Thyroid gland (tissue), 4 donors: ENCODE data around the gene TBC1D5.

Experiments used
- POLR2A ChIP-seq, 2 donors: fragments of 450-650 bp; IDR thresholded peaks; one replicate each; pipeline ENCODE4 v1.6.1; 2017; ENCODE audit warnings: antibody characterized with exemption in 2 of 2, mild to moderate bottlenecking in 2 of 2, moderate library complexity in 1 of 2
- TF ChIP-seq, protein P1 (sequence below), 6 experiments: fragments of 200-600 bp in 3 of 6; fragments of 450-650 bp in 3 of 6; sonication (generic) in 3 of 6; IDR thresholded peaks; one replicate each; pipeline ENCODE4 v1.5.1; 2016 to 2019; ENCODE audit warnings: antibody characterized with exemption in 6 of 6, mild to moderate bottlenecking in 2 of 6, inconsistent platforms in 1 of 6, moderate library complexity in 1 of 6

DNA sequence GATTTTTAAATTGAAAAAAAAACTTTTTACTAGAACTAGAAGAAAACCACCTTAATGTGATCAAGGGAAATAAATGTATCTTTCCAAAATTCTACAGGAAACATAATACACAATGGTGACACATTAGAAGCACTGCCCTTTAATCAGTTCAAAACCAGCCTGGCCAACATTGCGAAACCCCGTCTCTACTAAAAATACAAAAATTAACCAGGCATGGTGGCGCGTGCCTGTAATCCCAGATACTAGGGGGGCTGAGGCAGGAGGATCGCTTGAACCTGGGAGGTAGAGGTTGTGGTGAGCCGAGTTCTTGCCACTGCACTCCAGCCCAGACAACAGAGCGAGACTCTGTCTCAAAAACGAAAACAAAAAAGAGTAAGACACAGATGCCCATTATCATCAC lies 134.5 kb downstream of the TBC1D5 start:
- TF ChIP-seq, protein P1, sequence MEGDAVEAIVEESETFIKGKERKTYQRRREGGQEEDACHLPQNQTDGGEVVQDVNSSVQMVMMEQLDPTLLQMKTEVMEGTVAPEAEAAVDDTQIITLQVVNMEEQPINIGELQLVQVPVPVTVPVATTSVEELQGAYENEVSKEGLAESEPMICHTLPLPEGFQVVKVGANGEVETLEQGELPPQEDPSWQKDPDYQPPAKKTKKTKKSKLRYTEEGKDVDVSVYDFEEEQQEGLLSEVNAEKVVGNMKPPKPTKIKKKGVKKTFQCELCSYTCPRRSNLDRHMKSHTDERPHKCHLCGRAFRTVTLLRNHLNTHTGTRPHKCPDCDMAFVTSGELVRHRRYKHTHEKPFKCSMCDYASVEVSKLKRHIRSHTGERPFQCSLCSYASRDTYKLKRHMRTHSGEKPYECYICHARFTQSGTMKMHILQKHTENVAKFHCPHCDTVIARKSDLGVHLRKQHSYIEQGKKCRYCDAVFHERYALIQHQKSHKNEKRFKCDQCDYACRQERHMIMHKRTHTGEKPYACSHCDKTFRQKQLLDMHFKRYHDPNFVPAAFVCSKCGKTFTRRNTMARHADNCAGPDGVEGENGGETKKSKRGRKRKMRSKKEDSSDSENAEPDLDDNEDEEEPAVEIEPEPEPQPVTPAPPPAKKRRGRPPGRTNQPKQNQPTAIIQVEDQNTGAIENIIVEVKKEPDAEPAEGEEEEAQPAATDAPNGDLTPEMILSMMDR (IDR thresholded peaks at IDR 0.05), result no peak
- no peak for TF ChIP-seq POLR2A (IDR thresholded peaks at IDR 0.05)
